AG20443 (cell line): ENCODE results near the gene CREBL2.
"Not testable (repeated sequence)": the region's sequence is repeated elsewhere in the genome, so short reads cannot be mapped to it uniquely, and the experiment has no call there.

Experiments
- DNase-seq: peaks from one replicate; pipeline ENCODE4 v3.0.0; 2012; ENCODE audit warnings: low spot score, mixed read lengths

Gene CREBL2

DNA sequence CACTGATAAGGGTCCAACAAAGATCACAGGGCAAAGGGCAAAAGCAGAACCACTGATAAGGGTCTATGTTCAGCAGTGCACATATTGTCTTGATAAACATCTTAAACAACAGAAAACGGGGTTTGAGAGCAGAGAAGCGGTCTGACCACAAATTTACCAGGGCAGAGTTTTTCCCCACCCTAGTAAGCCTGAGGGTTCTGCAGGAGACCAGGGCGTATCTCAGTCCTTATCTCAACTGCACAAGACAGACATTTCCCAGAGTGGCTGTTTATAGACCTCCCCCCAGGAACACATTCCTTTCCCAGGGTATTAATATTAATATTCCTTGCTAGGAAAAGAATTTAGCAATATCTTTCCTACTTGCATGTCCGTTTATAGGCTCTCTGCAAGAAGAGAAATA, 28.3 kb downstream of the CREBL2 start:
- not testable (repeated sequence) for DNase-seq

DNA sequence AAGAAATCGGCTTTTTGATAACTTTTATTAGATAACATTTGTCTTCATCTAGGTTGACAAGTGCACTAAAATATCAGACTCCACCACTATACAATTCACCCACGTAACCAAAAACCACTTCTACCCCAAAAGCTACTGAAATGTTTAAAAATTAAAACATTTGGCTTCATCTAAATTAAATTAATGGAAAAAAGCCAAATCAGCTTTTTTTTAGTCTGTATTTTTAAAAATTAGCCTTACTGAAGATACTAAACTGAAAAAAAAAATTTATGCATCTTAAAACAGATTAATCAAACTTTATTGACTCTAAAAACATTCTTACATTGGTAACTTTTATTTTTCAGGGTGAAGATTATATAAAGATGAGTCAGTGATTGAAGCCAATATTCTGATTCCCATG, 30.0 kb downstream of the CREBL2 start:
- no peak for DNase-seq

DNA sequence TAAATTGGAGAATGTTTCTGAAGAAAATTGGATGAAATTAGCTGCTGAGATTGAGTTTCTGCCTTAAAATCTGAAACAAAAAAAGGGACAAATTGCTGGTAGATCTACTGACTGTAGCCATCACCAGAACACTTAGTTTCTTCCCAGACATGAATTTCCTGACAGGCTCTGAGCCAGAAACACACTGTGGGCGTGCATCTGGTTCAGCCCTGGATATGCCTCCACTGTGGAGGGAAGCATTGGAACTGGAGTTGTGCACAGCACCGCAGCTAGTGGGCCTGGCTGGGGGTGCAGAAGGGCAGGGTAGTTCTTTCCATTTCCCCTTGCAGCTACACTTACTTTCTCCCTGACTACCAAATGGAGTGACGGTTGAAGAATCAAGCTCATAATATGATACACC, 31.2 kb downstream of the CREBL2 start:
- no peak for DNase-seq

DNA sequence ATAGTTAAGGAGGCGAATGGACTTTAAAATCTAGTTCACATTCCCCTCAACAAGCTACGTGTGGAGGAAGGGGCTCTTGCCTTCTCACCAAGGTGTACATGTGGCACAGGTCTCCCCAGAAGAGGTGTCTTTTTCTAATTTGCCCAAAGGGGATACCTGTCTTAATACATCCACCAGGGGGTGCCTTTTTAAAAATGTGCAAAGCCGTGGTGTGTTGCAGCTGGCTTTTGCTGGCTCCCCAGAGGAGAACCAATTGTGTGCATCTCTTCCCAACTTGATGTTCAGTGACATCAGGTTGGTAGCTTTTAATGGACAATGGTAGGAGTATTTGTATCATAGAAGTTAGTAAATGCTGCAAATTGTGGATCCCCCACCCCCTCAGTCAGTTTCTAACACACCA, 33.8 kb downstream of the CREBL2 start:
- peak; percentile 62 for DNase-seq

DNA sequence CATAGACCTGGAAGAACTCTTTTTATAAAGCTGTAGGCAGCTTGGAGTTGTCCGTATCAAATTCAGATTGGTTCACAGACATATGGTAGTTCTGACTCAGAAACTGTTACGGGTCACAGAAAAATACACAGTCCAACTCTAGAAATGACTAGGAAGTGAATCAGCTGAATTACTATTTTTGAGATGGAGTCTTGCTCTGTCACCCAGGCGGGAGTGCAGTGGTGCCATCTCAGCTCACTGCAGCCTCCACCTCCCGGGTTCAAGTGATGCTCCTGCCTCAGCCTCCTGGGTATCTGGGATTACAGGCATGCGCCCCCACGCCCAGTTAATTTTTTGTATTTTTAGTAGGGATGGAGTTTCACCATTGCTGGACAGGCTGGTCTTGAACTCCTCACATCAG, 34.3 kb downstream of the CREBL2 start:
- DNase-seq, result peak; percentile 69

- no peak for DNase-seq
Measured at GRCh38 chr12:12646483-12647072, 34.9 kb downstream of the CREBL2 start.

- no peak for DNase-seq
Measured at GRCh38 chr12:12648284-12648683, 36.6 kb downstream of the CREBL2 start.

- DNase-seq, result no peak
Measured at GRCh38 chr12:12648951-12649650, 37.4 kb downstream of the CREBL2 start.

- DNase-seq, result no peak
Measured at GRCh38 chr12:12651752-12652151, 40.1 kb downstream of the CREBL2 start.

- not testable (repeated sequence) for DNase-seq
Measured at GRCh38 chr12:12652704-12653103, 41.0 kb downstream of the CREBL2 start.

GRCh38 chr12:12653922-12654321, 42.2 kb downstream of the CREBL2 start:
- no peak for DNase-seq

DNA sequence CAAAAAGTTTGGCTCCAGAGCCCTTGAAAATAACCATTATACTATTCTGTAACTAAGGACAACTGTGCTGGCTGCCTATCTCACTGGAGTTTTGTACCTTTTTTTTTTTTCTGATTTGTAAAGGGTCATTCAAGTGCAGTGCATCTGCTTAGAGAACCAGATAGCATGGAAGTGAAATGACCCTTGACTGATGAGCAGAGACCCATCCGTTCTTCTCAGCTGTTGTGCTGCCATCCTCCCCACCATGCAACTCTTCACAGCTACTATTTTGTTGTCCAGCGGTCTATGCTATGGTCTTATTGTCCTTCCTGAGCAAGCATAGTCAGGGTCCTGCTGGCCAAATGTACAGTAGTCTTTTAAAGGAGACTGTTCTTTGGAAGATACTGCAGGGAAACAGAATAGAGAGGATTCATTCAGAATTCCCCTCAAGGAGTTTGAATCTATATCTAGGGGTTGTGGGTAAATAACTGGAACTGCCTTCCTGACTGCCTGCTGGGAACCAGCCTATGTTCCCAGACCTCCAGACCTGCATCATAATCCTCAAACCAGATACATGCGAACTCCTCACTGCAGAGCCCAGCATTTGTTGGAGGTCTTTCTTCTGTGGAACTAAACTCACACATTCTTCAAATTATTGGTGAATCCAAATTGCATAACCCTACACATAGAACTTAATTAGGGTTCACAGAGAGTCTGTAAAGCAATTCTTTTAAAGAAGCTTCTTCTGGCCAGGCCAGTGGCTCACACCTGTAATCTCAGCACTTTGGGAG, 43.2 kb downstream of the CREBL2 start:
- no peak for DNase-seq

- no peak for DNase-seq
Measured at GRCh38 chr12:12660201-12660600, 48.5 kb downstream of the CREBL2 start.

- peak; percentile 83 for DNase-seq
Measured at GRCh38 chr12:12661086-12661856, 49.6 kb downstream of the CREBL2 start.

DNA sequence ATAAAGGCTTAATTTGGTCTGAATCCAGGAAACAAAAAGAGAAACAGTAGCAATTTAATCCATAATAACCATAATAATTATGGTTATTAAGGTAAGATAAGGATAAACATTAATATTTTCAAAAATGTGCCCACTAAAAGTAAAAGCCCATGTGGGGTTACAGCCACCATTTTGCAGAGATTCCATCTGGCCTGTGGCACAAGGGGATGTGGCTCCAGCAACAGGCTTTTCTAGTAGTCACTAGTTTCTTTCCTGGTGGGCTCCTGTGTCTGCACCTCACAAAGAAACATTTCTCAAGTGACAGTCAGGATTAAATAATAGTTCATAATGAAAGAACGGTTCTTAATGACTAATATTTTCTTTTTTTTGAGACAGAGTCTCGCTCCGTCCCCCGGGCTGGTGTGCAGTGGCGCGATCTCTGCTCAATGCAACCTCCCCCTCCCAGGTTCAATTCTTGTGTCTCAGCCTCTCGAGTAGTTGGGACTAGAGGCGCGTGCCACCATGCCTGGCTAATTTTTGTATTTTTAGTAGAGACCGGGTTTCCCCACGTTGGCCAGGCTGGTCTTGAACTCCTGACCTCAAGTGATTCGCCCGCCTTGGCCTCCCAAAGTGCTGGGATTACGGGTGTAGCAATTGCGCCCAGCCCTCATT, 52.1 kb downstream of the CREBL2 start:
- DNase-seq, result no peak

DNA sequence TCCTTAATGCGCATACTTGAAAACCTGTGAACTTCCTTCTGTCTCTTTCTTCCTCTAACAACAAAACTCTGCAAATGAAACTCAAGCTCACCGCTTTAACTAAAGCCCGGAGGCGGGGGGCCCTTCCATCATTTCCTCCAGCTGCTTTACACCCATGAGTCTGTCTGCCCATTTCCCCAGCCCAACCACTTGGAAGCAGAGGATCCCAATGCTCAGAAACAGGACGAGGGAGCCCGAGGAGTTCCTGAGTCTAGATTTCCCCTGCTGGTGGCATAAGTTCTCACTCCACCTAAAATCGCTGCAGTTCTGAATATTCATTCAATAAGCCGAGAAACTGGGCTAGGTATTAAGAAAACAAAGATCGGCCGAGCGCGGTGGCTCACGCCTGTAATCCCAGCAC, 53.5 kb downstream of the CREBL2 start:
- DNase-seq, result no peak

GRCh38 chr12:12668005-12668404, 56.3 kb downstream of the CREBL2 start:
- DNase-seq, result no peak

DNA sequence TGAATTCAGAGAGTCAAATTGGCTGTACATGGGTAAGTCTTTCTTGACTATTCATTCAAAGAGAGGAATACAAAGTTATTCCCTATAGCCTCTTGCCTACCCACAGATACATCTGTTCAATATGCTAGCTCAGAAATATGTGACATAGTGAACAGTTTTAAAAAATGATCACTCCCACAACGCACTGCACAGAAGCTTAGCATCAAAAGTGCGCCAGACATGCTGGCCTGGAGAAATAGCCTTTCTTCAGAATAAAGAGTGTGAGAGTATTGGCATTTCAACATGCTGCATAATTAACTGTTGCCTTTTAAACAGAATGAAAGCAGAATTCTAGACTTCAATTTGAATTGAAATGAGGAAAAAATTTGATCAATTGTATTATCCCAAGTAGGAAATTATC, 57.3 kb downstream of the CREBL2 start:
- no peak for DNase-seq

GRCh38 chr12:12671850-12672660, 60.4 kb downstream of the CREBL2 start:
- DNase-seq, result peak; percentile 23

GRCh38 chr12:12673296-12673695, 61.6 kb downstream of the CREBL2 start:
- no peak for DNase-seq

- no peak for DNase-seq
Measured at GRCh38 chr12:12676605-12677004, 64.9 kb downstream of the CREBL2 start.
